SW480 (cell line): ENCODE data around the gene NEURL3.
"Not testable (repeated sequence)": the region's sequence is repeated elsewhere in the genome, so short reads cannot be mapped to it uniquely, and the experiment has no call there.

Experiments
- DNase-seq: peaks from one replicate; pipeline ENCODE4 v3.0.0-alpha.2; 2016; ENCODE audit warnings: low spot score

Gene NEURL3

GRCh38 chr2:96505231-96505889, at the start of gene NEURL3:
NEURL3 (minus strand) TSS chr2:96505357; CDS start chr2:96505286, 71 bp downstream.
- peak; percentile 86 for DNase-seq

GRCh38 chr2:96554293-96555145, 49.4 kb upstream of the NEURL3 start:
- peak; percentile 39 for DNase-seq

GRCh38 chr2:96553957-96554292, 48.8 kb upstream of the NEURL3 start:
- not testable (repeated sequence) for DNase-seq

- DNase-seq, result no peak
Measured at GRCh38 chr2:96553176-96553956, 48.2 kb upstream of the NEURL3 start.

GRCh38 chr2:96552315-96553175, 47.4 kb upstream of the NEURL3 start:
- no peak for DNase-seq

GRCh38 chr2:96551605-96552314, 46.6 kb upstream of the NEURL3 start:
- DNase-seq, result no peak

- no peak for DNase-seq
Measured at GRCh38 chr2:96550787-96551604, 45.8 kb upstream of the NEURL3 start.

GRCh38 chr2:96549967-96550786, 45.0 kb upstream of the NEURL3 start:
- DNase-seq, result peak; percentile 45

- no peak for DNase-seq
Measured at GRCh38 chr2:96549466-96549785, 44.3 kb upstream of the NEURL3 start.

GRCh38 chr2:96548558-96549465, 43.7 kb upstream of the NEURL3 start:
- DNase-seq, result no peak

GRCh38 chr2:96547731-96548171, 42.6 kb upstream of the NEURL3 start:
- DNase-seq, result no peak

- DNase-seq, result no peak
Measured at GRCh38 chr2:96547203-96547641, 42.1 kb upstream of the NEURL3 start.

- DNase-seq, result no peak
Measured at GRCh38 chr2:96546797-96547196, 41.6 kb upstream of the NEURL3 start.

GRCh38 chr2:96546321-96546720, 41.2 kb upstream of the NEURL3 start:
- DNase-seq, result no peak

GRCh38 chr2:96542357-96542977, 37.3 kb upstream of the NEURL3 start:
- DNase-seq, result no peak

- no peak for DNase-seq
Measured at GRCh38 chr2:96541398-96542152, 36.4 kb upstream of the NEURL3 start.

- no peak for DNase-seq
Measured at GRCh38 chr2:96540136-96540535, 35.0 kb upstream of the NEURL3 start.
